GM12891 (cell line): ENCODE results near the gene MYO15A.
"Not testable (repeated sequence)": the region's sequence is repeated elsewhere in the genome, so short reads cannot be mapped to it uniquely, and the experiment has no call there.

Source experiments
- DNase-seq: peaks from one replicate; pipeline ENCODE4 v3.0.0; 2011; ENCODE audit warnings: low spot score; ENCODE audit not compliant: insufficient read length
- FAIRE-seq: peaks from 2 replicates; lab custom pipeline; 2011; peaks lifted over from hg19 to GRCh38; lab: Jason Lieb, UNC
- PAX5 ChIP-seq: IDR thresholded peaks from 2 replicates; pipeline ENCODE4 v1.6.1; 2011; ENCODE audit warnings: low read length, moderate library complexity, mild to moderate bottlenecking; ENCODE audit not compliant: insufficient read depth, severe bottlenecking
- POLR2A ChIP-seq: IDR thresholded peaks from 2 replicates; pipeline ENCODE4 v1.6.1; 2011; ENCODE audit warnings: low read depth, low read length, control low read depth
- POLR2AphosphoS5 ChIP-seq: IDR thresholded peaks from 2 replicates; pipeline ENCODE4 v1.6.1; 2011; ENCODE audit warnings: low read depth, low read length, control low read depth
- POU2F2 ChIP-seq: IDR thresholded peaks from 2 replicates; pipeline ENCODE4 v1.6.1; 2011; ENCODE audit warnings: low read depth, mild to moderate bottlenecking, control low read depth, low read length, moderate library complexity
- SPI1 ChIP-seq: IDR thresholded peaks from 2 replicates; pipeline ENCODE4 v1.6.1; 2011; ENCODE audit warnings: low read depth, low read length, control low read depth
- TAF1 ChIP-seq: IDR thresholded peaks from 2 replicates; pipeline ENCODE4 v1.6.1; 2011; ENCODE audit warnings: low read depth, low read length, control low read depth

Gene MYO15A

GRCh38 chr17:18203308-18203707 is 94.8 kb downstream of the MYO15A start:
- no peak for TF ChIP-seq POLR2A
- no peak for TF ChIP-seq SPI1
- TF ChIP-seq TAF1, result no peak
- no peak for TF ChIP-seq POLR2AphosphoS5
- no peak for TF ChIP-seq PAX5
- DNase-seq (no peak), FAIRE-seq (no peak)

GRCh38 chr17:18205861-18206260 is 97.3 kb downstream of the MYO15A start:
- TF ChIP-seq POLR2A (no peak), TAF1 (no peak), SPI1 (no peak), POU2F2 (no peak), PAX5 (no peak), POLR2AphosphoS5 (no peak)
- DNase-seq, result no peak
- FAIRE-seq, result no peak

- FAIRE-seq, result no peak
- no peak for DNase-seq
- TF ChIP-seq PAX5, result no peak
- TF ChIP-seq POLR2A, result no peak
- TF ChIP-seq SPI1, result no peak
- TF ChIP-seq TAF1, result no peak
- TF ChIP-seq POU2F2, result no peak
- TF ChIP-seq POLR2AphosphoS5, result no peak
Measured at GRCh38 chr17:18206962-18207361, 98.4 kb downstream of the MYO15A start.

GRCh38 chr17:18208092-18208491 is 99.5 kb downstream of the MYO15A start:
- DNase-seq (no peak), FAIRE-seq (no peak)
- TF ChIP-seq POLR2AphosphoS5 (no peak), SPI1 (no peak), PAX5 (no peak), POLR2A (no peak), POU2F2 (no peak), TAF1 (no peak)

- FAIRE-seq, result no peak
Measured at GRCh38 chr17:18213666-18214270, 105.2 kb downstream of the MYO15A start.

GRCh38 chr17:18216906-18217305 is 108.3 kb downstream of the MYO15A start:
- not testable (repeated sequence) for FAIRE-seq, DNase-seq

More at GRCh38 chr17:18213666-18214270, 105.2 kb downstream of the MYO15A start:
- no peak for TF ChIP-seq PAX5
- no peak for TF ChIP-seq TAF1
- TF ChIP-seq POLR2AphosphoS5, result no peak
- TF ChIP-seq SPI1, result no peak
- no peak for TF ChIP-seq POLR2A
- TF ChIP-seq POU2F2, result no peak
- DNase-seq, result no peak

- TF ChIP-seq POLR2A (no peak), POLR2AphosphoS5 (no peak), SPI1 (peak; percentile 30; the same call in 1 of the 2 replicates), TAF1 (no peak)
- DNase-seq, result peak; percentile 76
- peak; percentile 91 for FAIRE-seq
Measured at GRCh38 chr17:18217412-18218015, 109.0 kb downstream of the MYO15A start.

GRCh38 chr17:18218756-18219415 is 110.3 kb downstream of the MYO15A start:
- DNase-seq (no peak), FAIRE-seq (no peak)
- no peak for TF ChIP-seq TAF1
- TF ChIP-seq POLR2AphosphoS5, result no peak
- no peak for TF ChIP-seq POU2F2
- TF ChIP-seq PAX5, result no peak
- TF ChIP-seq POLR2A, result no peak
- TF ChIP-seq SPI1, result no peak

- no peak for TF ChIP-seq SPI1
- TF ChIP-seq POLR2A, result no peak
- DNase-seq (no peak), FAIRE-seq (no peak)
Measured at GRCh38 chr17:18224053-18224386, 115.5 kb downstream of the MYO15A start.

- TF ChIP-seq TAF1 (no peak), POLR2A (no peak), POU2F2 (no peak), POLR2AphosphoS5 (no peak), SPI1 (no peak), PAX5 (no peak)
- FAIRE-seq, result no peak
- no peak for DNase-seq
Measured at GRCh38 chr17:18224387-18225120, 116.0 kb downstream of the MYO15A start.
